ENCODE results near the gene BANF1. TPM values are rescaled to one million over a fixed set of nuclear protein-coding genes. Genes with fewer than 3 reads are reported as not detected.
A peak's percentile ranks its signal among the peaks of the same experiment; 100 is the strongest.

BANF1 gene
- total and polyA plus RNA-seq, 9 of the 15 experiments (the other 6 are each of a cell fraction or from before 2014, with no cell fraction given): 108 to 651 (median 263) TPM

DNA sequence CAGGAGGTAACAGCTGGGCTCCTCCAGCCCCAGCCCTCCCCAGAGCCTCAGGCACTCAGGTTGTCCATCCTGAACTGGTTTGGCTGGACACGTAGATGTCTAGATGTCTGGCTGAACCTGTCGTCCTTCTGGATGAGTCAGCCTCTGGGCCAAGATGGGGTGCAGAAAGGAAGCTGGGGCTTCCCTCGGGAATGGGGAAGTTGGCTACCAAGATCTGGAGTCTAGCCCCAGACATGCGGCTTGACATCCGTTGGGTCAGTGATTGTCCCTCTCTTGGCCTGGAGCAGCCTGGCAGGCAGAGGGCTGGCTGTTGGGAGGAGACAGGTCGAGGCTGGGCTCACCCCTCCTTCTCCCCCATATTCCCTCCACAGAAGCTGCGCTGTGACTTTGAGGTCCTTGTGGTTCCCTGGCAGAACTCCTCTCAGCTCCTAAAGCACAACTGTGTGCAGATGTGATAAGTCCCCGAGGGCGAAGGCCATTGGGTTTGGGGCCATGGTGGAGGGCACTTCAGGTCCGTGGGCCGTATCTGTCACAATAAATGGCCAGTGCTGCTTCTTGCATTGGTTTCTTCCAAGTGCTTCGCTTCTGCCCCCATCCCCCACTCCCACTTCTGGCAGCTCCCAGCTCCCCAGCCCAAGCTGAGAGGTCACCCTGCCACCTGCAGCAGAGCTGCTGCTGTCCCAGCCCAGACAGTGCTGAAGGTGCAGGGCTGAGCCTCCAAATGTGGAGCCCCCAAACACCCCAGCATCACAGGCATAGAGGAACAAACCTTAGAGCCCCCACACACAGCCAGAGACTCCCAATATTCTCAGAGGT lies 10.9 kb downstream of the BANF1 start (continued):
- TF ChIP-seq RCOR1 (IDR thresholded peaks at IDR 0.05; ENCODE audit: borderline replicate concordance in 1 of 2, low read depth in 2 of 2, low read length in 2 of 2): peak in 1 of 2 experiments; percentile 13; a peak in 1 of 4 replicates
- TF ChIP-seq, protein P1, sequence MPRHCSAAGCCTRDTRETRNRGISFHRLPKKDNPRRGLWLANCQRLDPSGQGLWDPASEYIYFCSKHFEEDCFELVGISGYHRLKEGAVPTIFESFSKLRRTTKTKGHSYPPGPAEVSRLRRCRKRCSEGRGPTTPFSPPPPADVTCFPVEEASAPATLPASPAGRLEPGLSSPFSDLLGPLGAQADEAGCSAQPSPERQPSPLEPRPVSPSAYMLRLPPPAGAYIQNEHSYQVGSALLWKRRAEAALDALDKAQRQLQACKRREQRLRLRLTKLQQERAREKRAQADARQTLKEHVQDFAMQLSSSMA (CRISPR knock-in tag; IDR thresholded peaks at IDR 0.05): no peak
- no peak for TF ChIP-seq SIRT6 (IDR thresholded peaks at IDR 0.05; ENCODE audit: low read depth, low read length)
- TF ChIP-seq LCOR (CRISPR knock-in tag; IDR thresholded peaks at IDR 0.05): no peak
- TF ChIP-seq MEIS2 (IDR thresholded peaks at IDR 0.05; ENCODE audit: partially characterized antibody): no peak
- TF ChIP-seq EGR1 (conservative IDR thresholded peaks at IDR 0.05): 0 out of 2 replicates have a peak, but pooled peaks have one; percentile 15
- TF ChIP-seq PML (IDR thresholded peaks at IDR 0.05; ENCODE audit: low read length): no peak
- TF ChIP-seq, protein P2, sequence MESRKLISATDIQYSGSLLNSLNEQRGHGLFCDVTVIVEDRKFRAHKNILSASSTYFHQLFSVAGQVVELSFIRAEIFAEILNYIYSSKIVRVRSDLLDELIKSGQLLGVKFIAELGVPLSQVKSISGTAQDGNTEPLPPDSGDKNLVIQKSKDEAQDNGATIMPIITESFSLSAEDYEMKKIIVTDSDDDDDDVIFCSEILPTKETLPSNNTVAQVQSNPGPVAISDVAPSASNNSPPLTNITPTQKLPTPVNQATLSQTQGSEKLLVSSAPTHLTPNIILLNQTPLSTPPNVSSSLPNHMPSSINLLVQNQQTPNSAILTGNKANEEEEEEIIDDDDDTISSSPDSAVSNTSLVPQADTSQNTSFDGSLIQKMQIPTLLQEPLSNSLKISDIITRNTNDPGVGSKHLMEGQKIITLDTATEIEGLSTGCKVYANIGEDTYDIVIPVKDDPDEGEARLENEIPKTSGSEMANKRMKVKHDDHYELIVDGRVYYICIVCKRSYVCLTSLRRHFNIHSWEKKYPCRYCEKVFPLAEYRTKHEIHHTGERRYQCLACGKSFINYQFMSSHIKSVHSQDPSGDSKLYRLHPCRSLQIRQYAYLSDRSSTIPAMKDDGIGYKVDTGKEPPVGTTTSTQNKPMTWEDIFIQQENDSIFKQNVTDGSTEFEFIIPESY (CRISPR knock-in tag; IDR thresholded peaks at IDR 0.05): no peak
- TF ChIP-seq HNRNPLL (IDR thresholded peaks at IDR 0.05; ENCODE audit: low read depth, low read length, poor library complexity, severe bottlenecking): no peak
- no peak for TF ChIP-seq ZKSCAN1 (IDR thresholded peaks at IDR 0.05; ENCODE audit: low read depth, low read length)
- TF ChIP-seq FOXP1 (CRISPR knock-in tag; IDR thresholded peaks at IDR 0.05): peak; percentile 79; the same call in 1 of the 2 replicates
- no peak for TF ChIP-seq ZNF431 (CRISPR knock-in tag; IDR thresholded peaks at IDR 0.05)
- TF ChIP-seq NR2C2 (CRISPR knock-in tag; IDR thresholded peaks at IDR 0.05): no peak
- peak; percentile 77 for TF ChIP-seq NR2C2 (tag; IDR thresholded peaks at IDR 0.05)
- TF ChIP-seq, protein P3, sequence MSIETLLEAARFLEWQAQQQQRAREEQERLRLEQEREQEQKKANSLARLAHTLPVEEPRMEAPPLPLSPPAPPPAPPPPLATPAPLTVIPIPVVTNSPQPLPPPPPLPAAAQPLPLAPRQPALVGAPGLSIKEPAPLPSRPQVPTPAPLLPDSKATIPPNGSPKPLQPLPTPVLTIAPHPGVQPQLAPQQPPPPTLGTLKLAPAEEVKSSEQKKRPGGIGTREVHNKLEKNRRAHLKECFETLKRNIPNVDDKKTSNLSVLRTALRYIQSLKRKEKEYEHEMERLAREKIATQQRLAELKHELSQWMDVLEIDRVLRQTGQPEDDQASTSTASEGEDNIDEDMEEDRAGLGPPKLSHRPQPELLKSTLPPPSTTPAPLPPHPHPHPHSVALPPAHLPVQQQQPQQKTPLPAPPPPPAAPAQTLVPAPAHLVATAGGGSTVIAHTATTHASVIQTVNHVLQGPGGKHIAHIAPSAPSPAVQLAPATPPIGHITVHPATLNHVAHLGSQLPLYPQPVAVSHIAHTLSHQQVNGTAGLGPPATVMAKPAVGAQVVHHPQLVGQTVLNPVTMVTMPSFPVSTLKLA (conservative IDR thresholded peaks at IDR 0.05): no peak
- TF ChIP-seq, protein P4, sequence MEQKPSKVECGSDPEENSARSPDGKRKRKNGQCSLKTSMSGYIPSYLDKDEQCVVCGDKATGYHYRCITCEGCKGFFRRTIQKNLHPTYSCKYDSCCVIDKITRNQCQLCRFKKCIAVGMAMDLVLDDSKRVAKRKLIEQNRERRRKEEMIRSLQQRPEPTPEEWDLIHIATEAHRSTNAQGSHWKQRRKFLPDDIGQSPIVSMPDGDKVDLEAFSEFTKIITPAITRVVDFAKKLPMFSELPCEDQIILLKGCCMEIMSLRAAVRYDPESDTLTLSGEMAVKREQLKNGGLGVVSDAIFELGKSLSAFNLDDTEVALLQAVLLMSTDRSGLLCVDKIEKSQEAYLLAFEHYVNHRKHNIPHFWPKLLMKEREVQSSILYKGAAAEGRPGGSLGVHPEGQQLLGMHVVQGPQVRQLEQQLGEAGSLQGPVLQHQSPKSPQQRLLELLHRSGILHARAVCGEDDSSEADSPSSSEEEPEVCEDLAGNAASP (IDR thresholded peaks at IDR 0.05): no peak
- TF ChIP-seq ZNF134 (CRISPR knock-in tag; conservative IDR thresholded peaks at IDR 0.05): no peak
- TF ChIP-seq, protein P5, sequence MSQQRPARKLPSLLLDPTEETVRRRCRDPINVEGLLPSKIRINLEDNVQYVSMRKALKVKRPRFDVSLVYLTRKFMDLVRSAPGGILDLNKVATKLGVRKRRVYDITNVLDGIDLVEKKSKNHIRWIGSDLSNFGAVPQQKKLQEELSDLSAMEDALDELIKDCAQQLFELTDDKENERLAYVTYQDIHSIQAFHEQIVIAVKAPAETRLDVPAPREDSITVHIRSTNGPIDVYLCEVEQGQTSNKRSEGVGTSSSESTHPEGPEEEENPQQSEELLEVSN (IDR thresholded peaks at IDR 0.05; ENCODE audit: borderline replicate concordance in 1 of 2, extremely low read depth in 1 of 2, insufficient read depth in 1 of 2, insufficient read length in 1 of 2, low read depth in 1 of 2, low read length in 1 of 2, poor library complexity in 1 of 2, severe bottlenecking in 1 of 2): peak in 1 of 2 experiments; percentile 25
- peak; percentile 36 for TF ChIP-seq L3MBTL2 (IDR thresholded peaks at IDR 0.05)
